AG04450 (cell line): ENCODE results near the gene FOXC1. TPM values are rescaled to one million over a fixed set of nuclear protein-coding genes. Genes with fewer than 3 reads are reported as not detected.

Source experiments
- CTCF ChIA-PET: fragments of 300-600, 350-600 bp; formaldehyde crosslinking; extraction: SDS; loops from one replicate; lab custom pipeline; 2022; ENCODE audit warnings: antibody characterized with exemption, inconsistent platforms; lab: Charles Lee
- POLR2A ChIA-PET: fragments of 350-600 bp; formaldehyde crosslinking; extraction: SDS; loops from one replicate; lab custom pipeline; 2021; ENCODE audit warnings: antibody characterized with exemption, inconsistent platforms; lab: Yijun Ruan, JAX
- DNase-seq: peaks from one replicate; pipeline ENCODE4 v3.0.0-alpha.2; 2011; ENCODE audit warnings: low read depth, low spot score
- H3K27ac ChIP-seq: one replicate; pipeline ENCODE4 v1.5.1; 2012; ENCODE audit warnings: low read depth, low read length, control low read depth
- H3K27me3 ChIP-seq: one replicate; pipeline ENCODE4 v1.6.0; 2012; ENCODE audit warnings: low read length; ENCODE audit not compliant: control insufficient read depth, insufficient read depth
- H3K4me3 ChIP-seq: 2 replicates; pipeline ENCODE4 v1.5.1; 2011; ENCODE audit warnings: mild to moderate bottlenecking, low read depth, low read length, control low read depth
- H3K9me3 ChIP-seq: 2 replicates; pipeline ENCODE4 v1.5.1; 2012; ENCODE audit warnings: low read length; ENCODE audit not compliant: control insufficient read depth, insufficient read depth
- polyA plus RNA-seq: library from polyadenylated mRNA; depleted of rRNA; stranded (reverse); fragments of >200 nt; gene quantifications from 2 replicates; pipeline ENCODE4 v1.2.3, GENCODE V29; 2011
- TF ChIP-seq, protein P1 (sequence below): IDR thresholded peaks from 2 replicates; pipeline ENCODE4 v1.5.1; 2011; ENCODE audit warnings: low read depth, low read length, control low read depth, inconsistent platforms

Gene FOXC1
- polyA plus RNA-seq, 1 experiment, result 3.7 TPM

DNA sequence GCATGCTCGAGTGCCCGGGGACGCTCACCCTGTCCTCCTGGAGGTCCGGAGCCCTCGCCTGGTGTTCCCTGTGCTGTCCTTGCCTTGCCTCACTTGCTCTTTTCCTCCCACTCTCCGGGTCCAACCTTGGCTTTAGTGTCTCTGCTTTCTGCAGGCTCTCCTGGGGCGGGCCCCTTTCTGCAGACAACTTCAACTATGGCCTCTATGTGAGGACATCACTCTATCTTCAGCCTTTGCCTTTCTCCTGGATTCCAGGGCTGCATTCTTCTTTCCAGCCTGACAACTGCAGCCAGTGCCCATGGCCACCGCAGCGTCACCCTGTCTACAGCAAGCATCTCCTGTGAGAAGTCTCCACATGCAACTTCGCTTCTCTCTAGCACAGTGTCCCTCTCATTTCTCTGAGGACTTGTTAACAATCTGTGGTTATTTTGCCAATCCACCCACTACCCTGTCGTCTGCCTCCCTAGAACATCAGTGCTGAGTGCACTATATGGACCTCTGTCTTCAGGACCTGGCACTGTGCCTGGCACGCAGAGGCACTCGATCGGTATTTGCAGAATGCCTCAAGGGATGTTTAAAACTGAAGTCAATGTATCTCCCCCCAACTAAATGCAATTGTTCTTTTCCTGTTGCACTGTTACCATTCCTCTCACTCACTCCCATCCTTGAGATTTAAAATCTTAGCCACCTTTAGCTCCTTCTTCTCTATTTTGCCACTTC, 35.9 kb downstream of the FOXC1 start:
- ChIA-PET CTCF (no interaction called here), POLR2A (no interaction called here)
- DNase-seq, result no peak
- Histone ChIP-seq H3K4me3 (no peak overlapping the region), H3K27me3 (no peaks in the 10 kb centered on the region), H3K9me3 (no peaks in the 10 kb centered on the region), H3K27ac (no peak overlapping the region)
- TF ChIP-seq, protein P1, sequence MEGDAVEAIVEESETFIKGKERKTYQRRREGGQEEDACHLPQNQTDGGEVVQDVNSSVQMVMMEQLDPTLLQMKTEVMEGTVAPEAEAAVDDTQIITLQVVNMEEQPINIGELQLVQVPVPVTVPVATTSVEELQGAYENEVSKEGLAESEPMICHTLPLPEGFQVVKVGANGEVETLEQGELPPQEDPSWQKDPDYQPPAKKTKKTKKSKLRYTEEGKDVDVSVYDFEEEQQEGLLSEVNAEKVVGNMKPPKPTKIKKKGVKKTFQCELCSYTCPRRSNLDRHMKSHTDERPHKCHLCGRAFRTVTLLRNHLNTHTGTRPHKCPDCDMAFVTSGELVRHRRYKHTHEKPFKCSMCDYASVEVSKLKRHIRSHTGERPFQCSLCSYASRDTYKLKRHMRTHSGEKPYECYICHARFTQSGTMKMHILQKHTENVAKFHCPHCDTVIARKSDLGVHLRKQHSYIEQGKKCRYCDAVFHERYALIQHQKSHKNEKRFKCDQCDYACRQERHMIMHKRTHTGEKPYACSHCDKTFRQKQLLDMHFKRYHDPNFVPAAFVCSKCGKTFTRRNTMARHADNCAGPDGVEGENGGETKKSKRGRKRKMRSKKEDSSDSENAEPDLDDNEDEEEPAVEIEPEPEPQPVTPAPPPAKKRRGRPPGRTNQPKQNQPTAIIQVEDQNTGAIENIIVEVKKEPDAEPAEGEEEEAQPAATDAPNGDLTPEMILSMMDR, result no peak

DNA sequence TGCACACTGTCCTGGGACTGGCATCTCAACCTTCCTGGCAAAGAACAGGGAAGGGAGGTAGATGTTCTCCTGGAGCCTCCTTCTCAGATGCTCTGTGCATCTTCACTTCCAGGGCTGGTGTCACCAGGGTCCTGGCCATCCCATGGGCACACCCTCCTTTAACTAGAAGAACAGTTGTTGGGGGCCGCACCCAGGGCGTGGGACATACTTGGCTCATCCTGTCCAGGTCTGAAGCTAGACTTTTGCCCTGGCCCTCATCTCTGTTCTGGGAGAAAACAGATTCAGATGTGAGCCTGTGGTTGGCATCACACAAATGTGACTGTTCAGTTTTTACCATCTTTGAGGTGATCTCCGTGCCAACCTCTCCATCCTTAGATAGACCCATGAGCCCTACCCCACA, 41.6 kb downstream of the FOXC1 start:
- no peaks in the 10 kb centered on the region for H3K9me3 ChIP-seq
- CTCF ChIA-PET, result no interaction called here
- DNase-seq, result no peak
- no peak overlapping the region for H3K4me3 ChIP-seq
- H3K27me3 ChIP-seq, result no peaks in the 10 kb centered on the region
- POLR2A ChIA-PET, result no interaction called here
- TF ChIP-seq, protein P1, result no peak
- H3K27ac ChIP-seq, result no peak overlapping the region

GRCh38 chr6:1652842-1653241, 43.1 kb downstream of the FOXC1 start:
- Histone ChIP-seq H3K9me3 (no peaks in the 10 kb centered on the region), H3K4me3 (no peak overlapping the region), H3K27me3 (no peaks in the 10 kb centered on the region), H3K27ac (no peak overlapping the region)
- CTCF ChIA-PET, result no interaction called here
- POLR2A ChIA-PET, result no interaction called here
- DNase-seq, result no peak
- TF ChIP-seq, protein P1, result no peak

GRCh38 chr6:1654054-1654453, 44.3 kb downstream of the FOXC1 start:
- CTCF ChIA-PET, result no interaction called here
- Histone ChIP-seq H3K9me3 (no peaks in the 10 kb centered on the region), H3K27ac (no peak overlapping the region), H3K4me3 (no peak overlapping the region), H3K27me3 (no peaks in the 10 kb centered on the region)
- POLR2A ChIA-PET, result no interaction called here
- no peak for DNase-seq
- TF ChIP-seq, protein P1, result no peak

DNA sequence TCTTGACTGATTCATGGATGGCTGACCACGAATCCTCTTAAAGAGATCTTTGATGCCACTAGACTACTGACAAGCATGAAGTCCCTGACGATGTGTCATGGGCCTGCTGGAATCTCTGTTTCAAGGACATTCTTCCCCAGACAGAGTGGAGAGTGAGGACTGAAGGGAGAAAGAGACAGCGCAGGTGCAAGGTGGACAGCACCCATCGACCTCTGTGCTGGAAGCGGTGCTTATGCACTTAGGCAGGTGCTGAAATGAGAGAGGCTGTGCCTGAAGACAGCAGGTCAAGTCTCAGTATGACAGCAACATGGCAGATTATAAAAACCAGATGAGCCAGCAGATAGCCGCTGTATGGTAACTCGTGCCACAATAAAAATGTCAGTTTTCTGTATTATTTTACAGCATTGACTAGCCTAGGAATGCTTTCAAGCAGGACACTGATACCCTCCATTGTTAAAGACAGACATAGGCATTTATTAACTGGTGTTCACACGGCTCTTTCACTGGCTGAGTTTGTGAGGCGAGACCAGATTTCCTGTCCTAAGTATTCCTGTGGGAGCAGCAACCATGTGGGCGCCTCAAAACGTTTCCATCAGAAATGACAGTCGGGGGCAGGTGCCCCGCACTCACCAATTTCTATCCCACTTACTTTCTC, 47.5 kb downstream of the FOXC1 start:
- CTCF ChIA-PET, result no interaction called here

More for the DNA sequence above, 47.5 kb downstream of the FOXC1 start:
- Histone ChIP-seq H3K27me3 (no peaks in the 10 kb centered on the region), H3K9me3 (no peaks in the 10 kb centered on the region), H3K4me3 (no peak overlapping the region), H3K27ac (no peak overlapping the region)
- no peak for DNase-seq
- POLR2A ChIA-PET, result no interaction called here
- TF ChIP-seq, protein P1, result no peak
